A673 (cell line): ENCODE results near the gene HSPA14.

ENCODE experiments used
- EZH2 ChIP-seq: fragments of 200-600 bp; sonication (generic); IDR thresholded peaks from 2 replicates; pipeline ENCODE4 v1.6.1; 2017; ENCODE audit warnings: borderline replicate concordance, low read depth, mild to moderate bottlenecking, mixed read lengths, antibody characterized with exemption, low read length; ENCODE audit not compliant: poor library complexity, severe bottlenecking
- TF ChIP-seq, protein P1 (sequence below): fragments of 300-800, 200-600 bp; sonication (generic); conservative IDR thresholded peaks from 2 replicates; pipeline ENCODE4 v1.5.1; 2017; ENCODE audit warnings: low read depth, mild to moderate bottlenecking, antibody characterized with exemption, low read length, moderate library complexity, mixed read lengths

DNA sequence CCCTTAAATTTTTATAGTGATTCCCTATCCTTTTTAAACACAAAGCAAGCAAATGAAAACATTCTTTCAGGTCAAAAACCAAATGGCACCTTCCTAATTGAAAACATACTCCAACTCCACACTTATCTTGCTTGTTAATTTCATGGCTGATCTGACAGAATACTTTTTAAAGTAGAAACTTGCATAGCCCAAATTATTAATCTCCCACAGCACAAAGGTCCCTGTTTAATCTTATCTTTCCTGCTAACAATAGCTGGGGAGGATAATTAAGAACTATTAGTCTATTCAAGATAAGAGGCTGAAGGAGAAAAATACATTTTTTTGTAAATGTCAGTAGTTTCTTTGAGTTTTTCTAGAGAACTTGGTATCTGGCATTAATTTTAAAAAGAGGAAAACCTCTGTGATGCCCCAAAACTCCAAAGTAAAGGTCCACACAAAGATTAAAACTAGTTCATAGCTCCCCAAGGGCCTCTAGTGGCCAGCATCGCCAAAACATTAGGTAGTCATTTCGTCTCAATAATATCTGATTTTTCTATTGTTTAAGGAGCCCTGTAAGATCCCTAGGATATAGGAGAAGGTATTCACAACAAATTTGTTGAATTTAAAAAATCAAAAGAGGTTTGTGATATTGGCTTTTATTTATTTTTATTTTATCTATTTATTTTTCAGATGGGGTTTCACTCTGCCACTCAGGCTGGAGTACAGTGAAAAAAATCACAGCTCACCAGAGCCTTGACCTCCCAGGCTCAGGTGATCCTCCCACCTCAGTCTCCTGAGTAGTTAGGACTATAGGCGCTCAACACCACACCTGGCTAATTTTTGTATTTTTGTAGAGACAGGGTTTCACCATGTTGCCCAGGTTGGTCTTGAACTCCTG, 15.0 kb upstream of the HSPA14 start:
- TF ChIP-seq EZH2 = no peak
- TF ChIP-seq, protein P1, sequence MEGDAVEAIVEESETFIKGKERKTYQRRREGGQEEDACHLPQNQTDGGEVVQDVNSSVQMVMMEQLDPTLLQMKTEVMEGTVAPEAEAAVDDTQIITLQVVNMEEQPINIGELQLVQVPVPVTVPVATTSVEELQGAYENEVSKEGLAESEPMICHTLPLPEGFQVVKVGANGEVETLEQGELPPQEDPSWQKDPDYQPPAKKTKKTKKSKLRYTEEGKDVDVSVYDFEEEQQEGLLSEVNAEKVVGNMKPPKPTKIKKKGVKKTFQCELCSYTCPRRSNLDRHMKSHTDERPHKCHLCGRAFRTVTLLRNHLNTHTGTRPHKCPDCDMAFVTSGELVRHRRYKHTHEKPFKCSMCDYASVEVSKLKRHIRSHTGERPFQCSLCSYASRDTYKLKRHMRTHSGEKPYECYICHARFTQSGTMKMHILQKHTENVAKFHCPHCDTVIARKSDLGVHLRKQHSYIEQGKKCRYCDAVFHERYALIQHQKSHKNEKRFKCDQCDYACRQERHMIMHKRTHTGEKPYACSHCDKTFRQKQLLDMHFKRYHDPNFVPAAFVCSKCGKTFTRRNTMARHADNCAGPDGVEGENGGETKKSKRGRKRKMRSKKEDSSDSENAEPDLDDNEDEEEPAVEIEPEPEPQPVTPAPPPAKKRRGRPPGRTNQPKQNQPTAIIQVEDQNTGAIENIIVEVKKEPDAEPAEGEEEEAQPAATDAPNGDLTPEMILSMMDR = peak; percentile 71
